ENCODE measurements around the gene STPG2.
"Not testable (repeated sequence)": the region's sequence is repeated elsewhere in the genome, so short reads cannot be mapped to it uniquely, and the experiment has no call there.

The STPG2 gene

DNA sequence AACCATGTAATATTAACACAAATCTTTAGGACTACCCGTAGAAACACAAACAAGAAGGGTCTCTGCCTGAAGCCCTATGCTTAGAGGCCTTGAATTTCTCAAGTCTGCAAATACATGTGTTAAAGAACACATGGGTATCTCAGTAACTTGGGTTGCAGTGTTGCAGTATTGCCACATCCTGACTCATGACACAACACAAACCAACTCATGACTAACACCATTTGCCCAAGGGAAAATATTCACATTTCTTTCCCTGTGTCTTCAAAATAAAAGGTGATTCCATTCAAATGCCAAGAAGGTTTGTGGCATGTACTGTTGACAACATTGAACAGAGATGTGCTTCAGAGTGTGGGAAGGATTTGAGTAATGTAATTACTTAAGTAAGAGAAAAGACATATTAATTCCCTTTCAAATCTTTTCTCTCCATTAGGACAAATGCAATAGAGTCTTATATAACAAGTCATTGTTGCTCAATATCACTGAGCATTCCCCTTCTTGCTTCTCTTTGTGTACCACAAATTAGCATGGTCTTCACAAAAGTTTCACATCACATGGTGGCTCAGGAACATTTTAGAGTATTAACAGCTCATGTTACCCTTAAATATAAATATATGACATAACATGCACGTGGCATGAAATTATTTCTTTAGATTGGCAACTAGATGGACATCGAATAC lies 487.1 kb downstream of the STPG2 start:
- H3K4me3 ChIP-seq (ENCODE audit: low read depth, low read length): no peak overlapping the region
- TF ChIP-seq, protein P1, sequence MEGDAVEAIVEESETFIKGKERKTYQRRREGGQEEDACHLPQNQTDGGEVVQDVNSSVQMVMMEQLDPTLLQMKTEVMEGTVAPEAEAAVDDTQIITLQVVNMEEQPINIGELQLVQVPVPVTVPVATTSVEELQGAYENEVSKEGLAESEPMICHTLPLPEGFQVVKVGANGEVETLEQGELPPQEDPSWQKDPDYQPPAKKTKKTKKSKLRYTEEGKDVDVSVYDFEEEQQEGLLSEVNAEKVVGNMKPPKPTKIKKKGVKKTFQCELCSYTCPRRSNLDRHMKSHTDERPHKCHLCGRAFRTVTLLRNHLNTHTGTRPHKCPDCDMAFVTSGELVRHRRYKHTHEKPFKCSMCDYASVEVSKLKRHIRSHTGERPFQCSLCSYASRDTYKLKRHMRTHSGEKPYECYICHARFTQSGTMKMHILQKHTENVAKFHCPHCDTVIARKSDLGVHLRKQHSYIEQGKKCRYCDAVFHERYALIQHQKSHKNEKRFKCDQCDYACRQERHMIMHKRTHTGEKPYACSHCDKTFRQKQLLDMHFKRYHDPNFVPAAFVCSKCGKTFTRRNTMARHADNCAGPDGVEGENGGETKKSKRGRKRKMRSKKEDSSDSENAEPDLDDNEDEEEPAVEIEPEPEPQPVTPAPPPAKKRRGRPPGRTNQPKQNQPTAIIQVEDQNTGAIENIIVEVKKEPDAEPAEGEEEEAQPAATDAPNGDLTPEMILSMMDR (conservative IDR thresholded peaks at IDR 0.05; ENCODE audit: low read depth, low read length): no peak
- DNase-seq (ENCODE audit: low read depth): peak; percentile 81

DNA sequence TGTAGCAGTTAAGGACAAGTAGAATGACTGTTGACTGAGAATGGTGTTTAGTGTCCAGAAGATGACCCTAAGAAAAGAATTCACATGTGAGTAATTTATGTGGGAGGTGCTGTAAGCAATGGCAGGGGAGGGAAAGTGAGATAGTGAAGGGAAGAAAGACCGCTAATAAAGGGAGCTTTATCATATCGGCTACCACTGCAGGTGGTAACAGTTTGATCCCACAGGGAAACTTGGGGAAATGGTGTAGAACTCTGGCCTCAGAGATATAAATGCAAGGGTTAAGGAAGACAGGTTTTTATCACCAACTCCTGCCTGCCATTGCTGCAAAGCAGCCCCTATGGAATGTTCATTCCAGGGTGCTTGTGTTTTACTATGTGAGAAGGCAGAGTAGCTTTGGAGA lies 489.6 kb downstream of the STPG2 start:
- TF ChIP-seq, protein P1 (conservative IDR thresholded peaks at IDR 0.05; ENCODE audit: low read depth, low read length): no peak
- H3K4me3 ChIP-seq (ENCODE audit: low read depth, low read length): no peak overlapping the region
- DNase-seq (ENCODE audit: low read depth): peak; percentile 1

DNA sequence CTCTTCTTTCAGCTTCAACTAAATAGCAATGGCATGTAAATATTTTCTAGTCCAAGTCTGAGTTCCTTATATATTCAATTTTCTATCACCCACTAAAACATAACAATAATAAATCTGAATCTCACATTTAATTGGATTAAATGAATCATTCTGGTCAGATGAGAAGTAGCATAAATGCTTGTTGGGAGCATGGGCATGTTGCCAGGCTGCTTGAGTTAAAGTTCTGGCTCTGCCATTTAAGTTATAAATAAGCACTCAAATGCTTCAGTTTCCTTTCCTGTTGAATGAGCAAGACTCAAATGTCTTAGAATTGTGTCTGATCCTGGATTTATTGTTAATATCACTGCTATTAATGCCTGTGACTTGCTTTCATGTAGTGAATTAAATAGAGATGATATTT lies 496.3 kb downstream of the STPG2 start:
- no peak overlapping the region for H3K4me3 ChIP-seq (ENCODE audit: low read depth, low read length)
- TF ChIP-seq, protein P1 (conservative IDR thresholded peaks at IDR 0.05; ENCODE audit: low read depth, low read length): no peak
- DNase-seq (ENCODE audit: low read depth): peak; percentile 46

DNA sequence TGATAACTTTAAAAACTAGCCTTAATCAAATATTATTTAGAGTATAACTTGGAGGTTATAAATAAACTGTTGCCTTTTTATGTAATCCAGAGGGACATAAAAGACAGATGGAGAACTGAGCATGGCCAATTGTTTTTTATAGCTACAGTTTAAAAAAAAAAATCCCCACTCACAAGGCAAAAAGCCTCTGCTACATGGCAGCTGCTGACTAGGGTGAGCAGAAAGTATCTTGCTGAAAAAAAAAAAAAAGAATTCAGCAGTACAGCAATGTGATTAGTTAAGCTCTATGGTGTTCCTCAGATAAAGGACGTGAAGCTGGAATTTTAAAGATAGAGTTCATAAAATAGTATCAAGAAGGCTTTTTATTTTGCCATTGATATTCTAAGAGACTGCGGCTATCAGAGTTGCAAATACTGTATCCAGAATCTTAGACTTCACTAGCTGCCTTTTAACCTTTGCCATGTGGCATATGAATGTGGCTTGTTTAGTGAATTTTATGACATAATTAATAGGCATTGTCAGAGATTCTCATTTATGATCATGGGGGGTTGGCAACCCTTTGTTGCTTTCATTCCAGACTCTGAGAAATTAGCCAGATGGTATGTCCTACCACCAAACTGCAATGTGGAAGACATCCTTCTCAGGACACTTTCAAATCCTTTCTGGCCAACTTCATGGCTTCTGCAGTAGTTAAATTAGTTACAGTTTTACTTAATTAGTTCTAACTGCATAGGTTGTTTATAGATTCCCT lies 498.0 kb downstream of the STPG2 start:
- DNase-seq (ENCODE audit: low read depth): no peak
- TF ChIP-seq, protein P1 (conservative IDR thresholded peaks at IDR 0.05; ENCODE audit: low read depth, low read length): no peak
- H3K4me3 ChIP-seq (ENCODE audit: low read depth, low read length): no peak overlapping the region

DNA sequence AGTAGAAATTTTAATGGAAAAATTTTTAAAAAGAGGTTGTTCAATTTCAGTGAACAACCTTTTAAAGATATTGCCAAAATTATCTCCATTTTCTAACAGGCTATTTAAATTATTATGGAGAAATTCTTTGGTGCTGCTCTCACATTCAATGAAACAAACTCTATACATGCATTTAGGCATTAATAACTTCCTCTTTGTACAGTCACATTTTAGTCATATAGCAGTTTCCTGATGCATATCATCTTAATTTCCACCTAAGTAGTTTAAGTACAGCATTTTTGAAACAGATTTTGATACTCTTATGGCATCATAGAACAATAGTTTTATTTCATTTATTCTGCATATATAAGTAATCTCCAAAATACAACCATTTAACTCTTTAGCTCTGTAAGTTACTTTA lies 500.1 kb downstream of the STPG2 start:
- no peak for DNase-seq (ENCODE audit: low read depth)
- TF ChIP-seq, protein P1 (conservative IDR thresholded peaks at IDR 0.05; ENCODE audit: low read depth, low read length): no peak
- H3K4me3 ChIP-seq (ENCODE audit: low read depth, low read length): no peak overlapping the region

DNA sequence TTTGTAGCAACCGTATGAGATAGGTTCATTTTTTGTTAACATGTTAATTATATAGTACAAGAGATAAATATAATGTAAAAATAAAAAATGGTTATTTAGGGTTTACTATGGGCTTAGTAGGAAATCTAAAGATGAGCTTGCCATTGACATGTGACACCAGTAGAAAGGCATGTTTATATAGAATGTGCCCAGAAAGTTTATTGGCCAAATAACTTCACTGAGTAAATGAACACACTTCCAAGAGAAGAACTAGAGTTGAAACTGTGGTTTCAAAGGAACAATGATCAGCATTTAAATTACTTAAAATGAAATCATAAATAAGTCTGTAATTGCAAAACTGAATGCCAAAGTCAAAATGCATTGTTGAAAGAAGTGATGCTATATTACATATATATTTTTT lies 503.3 kb downstream of the STPG2 start:
- H3K4me3 ChIP-seq (ENCODE audit: low read depth, low read length): no peak overlapping the region
- TF ChIP-seq, protein P1 (conservative IDR thresholded peaks at IDR 0.05; ENCODE audit: low read depth, low read length): no peak
- DNase-seq (ENCODE audit: low read depth): no peak

DNA sequence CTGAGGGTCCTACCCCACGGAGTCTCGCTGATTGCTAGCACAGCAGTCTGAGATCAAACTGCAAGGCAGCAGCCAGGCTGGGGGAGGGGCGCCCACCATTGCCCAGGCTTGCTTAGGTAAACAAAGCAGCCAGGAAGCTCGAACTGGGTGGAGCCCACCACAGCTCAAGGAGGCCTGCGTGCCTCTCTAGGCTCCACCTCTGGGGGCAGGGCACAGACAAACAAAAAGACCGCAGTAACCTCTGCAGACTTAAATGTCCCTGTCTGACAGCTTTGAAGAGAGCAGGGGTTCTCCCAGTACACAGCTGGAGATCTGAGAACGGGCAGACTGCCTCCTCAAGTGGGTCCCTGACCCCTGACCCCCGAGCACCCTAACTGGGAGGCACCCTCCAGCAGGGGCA lies 509.4 kb downstream of the STPG2 start:
- DNase-seq (ENCODE audit: low read depth); H3K4me3 ChIP-seq (ENCODE audit: low read depth, low read length): not testable (repeated sequence)

Measured in choroid plexus epithelial cell (primary cell).